ENCODE data around the gene CALML3.

Gene CALML3

GRCh38 chr10:5573968-5574641, 49.3 kb downstream of the CALML3 start:
- FAIRE-seq: no peak

- no peak for FAIRE-seq
These were observed 49.9 kb downstream of the CALML3 start for GRCh38 chr10:5574642-5575131.

- no peak for FAIRE-seq
These were observed 50.4 kb downstream of the CALML3 start for GRCh38 chr10:5575144-5575481.

GRCh38 chr10:5575482-5576153, 50.9 kb downstream of the CALML3 start:
- no peak for FAIRE-seq

- no peak for FAIRE-seq
These were observed 51.5 kb downstream of the CALML3 start for GRCh38 chr10:5576154-5576748.

Measured in TTC549 (cell line).